HG03139 (cell line): Measurements from ENCODE around the gene CNOT6.
A peak's percentile ranks its signal among the peaks of the same experiment; 100 is the strongest.
"Not testable (repeated sequence)": the region's sequence is repeated elsewhere in the genome, so short reads cannot be mapped to it uniquely, and the experiment has no call there.

Experiments
- ATAC-seq: cut with Tn5 transposase; IDR thresholded peaks from one replicate; pipeline ENCODE4 v1.9.1; 2021; ENCODE audit not compliant: unreplicated experiment

The CNOT6 gene

GRCh38 chr5:180515974-180516373 lies 21.8 kb downstream of the CNOT6 start:
- ATAC-seq: not testable (repeated sequence)

DNA sequence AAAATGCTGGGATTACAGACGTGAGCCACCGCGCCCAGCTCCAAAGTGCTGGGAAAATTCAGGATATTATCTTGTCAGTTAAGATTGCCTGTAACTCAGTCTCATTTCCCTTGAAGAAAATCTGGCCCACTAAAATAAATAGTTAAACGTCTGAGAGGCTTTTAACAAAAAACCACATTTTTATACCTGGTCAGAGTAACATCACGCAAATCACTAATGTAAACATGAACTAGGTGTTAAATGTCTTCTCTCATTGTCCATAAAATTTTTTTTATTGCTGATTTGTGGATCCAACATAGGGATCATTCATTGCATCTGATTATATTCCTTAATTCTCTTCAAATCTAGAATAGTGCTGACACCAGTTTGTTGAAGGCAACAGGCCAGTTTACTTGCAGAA lies 22.3 kb downstream of the CNOT6 start:
- ATAC-seq: no peak

- ATAC-seq: no peak
These were observed 24.9 kb downstream of the CNOT6 start for GRCh38 chr5:180519098-180519497.

- ATAC-seq: no peak
These were observed 26.9 kb downstream of the CNOT6 start for GRCh38 chr5:180521101-180521500.

- no peak for ATAC-seq
These were observed 27.4 kb downstream of the CNOT6 start for GRCh38 chr5:180521591-180521990.

GRCh38 chr5:180522330-180522729 lies 28.2 kb downstream of the CNOT6 start:
- no peak for ATAC-seq

DNA sequence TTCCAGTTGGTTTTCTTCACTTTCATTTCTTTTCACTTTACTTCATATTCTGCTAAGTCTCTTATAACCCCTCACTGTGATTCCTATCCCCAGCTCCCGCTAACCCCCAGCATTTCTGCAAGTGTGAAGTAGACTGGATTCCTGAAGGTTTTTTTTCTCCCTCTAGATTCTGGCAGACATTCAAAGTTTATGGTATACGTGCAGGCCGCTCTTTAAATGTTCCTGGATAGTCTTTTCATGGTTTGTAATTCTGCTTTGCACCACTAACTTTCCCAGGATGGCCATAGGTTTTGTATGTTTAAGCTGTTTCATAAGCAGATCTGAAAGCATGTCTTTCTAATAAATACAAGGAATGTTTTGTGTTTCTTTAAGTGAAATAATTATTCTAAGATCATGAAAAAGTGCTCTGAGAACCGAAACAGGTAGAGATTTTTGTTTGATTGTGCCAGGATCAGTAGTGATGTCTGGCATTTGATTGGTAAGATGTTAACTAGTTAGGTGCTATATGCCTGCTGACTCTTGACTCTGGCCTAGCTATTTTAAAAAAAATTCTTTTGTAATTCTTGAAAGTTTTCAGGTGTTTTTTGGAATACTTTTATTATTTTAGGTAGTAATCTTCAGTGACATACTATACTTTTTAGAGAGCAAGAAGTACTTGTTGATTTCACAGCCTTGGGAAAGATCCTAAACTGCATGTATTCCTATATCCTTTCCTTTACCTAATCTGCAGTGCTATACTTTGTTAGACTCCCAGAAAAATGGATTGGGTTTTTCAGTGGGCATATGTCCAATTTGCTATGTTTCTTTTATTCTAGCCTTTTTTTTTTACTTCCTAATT lies 29.7 kb downstream of the CNOT6 start:
- no peak for ATAC-seq

GRCh38 chr5:180525399-180525798 lies 31.2 kb downstream of the CNOT6 start:
- no peak for ATAC-seq

- no peak for ATAC-seq
These were observed 32.1 kb downstream of the CNOT6 start for GRCh38 chr5:180526269-180526668.

DNA sequence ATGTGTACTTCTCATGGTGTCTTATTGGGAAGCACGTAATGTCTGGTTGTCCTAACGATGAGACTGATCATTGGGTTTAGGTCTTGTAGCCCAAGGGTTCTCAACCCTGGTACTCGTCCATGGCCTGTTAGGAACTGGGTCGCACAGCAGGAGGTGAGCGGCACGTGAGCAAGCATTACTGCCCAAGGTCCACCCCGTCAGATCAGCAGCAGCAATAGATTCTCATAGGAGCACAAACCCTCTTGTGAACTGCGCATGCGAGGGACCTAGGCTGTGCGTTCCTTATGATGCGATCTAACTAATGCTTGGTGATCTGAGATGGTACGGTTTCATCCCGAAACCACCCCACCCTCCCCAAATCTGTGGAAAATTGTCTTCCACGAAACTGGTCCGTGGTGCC lies 33.5 kb downstream of the CNOT6 start:
- no peak for ATAC-seq

DNA sequence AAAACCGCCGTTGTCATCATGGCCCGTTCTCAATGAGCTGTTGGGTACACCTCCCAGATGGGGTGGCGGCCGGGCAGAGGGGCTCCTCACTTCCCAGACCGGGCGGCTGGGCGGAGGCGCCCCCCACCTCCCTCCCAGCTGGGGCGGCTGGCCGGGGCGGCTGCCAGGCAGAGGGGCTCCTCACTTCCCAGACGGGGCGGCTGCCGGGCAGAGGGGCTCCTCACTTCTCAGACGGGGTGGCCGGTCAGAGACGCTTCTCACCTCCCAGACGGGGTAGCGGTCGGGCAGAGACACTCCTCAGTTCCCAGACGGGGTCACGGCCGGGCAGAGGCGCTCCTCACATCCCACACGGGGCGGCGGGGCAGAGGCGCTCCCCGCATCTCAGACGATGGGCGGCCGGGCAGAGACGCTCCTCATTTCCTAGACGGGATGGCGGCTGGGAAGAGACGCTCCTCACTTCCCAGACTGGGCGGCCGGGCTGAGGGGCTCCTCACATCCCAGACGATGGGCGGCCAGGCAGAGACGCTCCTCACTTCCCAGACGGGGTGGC lies 36.9 kb downstream of the CNOT6 start:
- ATAC-seq: not testable (repeated sequence)

DNA sequence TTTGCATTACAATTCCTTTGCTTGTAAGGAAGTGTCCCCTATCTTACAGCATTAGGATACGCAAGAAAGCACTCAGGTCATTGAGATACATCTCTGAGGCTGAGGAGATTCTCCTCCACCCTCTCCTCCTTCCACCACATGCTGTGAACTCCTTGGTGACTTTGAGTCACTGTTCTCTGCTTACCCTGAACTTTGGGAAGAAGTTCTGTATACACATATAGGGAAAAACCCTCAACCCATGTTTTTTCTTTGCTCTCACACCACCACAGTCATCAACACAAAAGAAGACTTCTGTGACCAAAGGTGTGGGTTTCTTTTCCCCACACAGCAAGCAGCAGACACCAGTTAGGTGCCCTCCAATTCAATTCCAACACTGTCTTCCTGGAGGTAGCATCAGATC lies 38.1 kb downstream of the CNOT6 start:
- no peak for ATAC-seq

DNA sequence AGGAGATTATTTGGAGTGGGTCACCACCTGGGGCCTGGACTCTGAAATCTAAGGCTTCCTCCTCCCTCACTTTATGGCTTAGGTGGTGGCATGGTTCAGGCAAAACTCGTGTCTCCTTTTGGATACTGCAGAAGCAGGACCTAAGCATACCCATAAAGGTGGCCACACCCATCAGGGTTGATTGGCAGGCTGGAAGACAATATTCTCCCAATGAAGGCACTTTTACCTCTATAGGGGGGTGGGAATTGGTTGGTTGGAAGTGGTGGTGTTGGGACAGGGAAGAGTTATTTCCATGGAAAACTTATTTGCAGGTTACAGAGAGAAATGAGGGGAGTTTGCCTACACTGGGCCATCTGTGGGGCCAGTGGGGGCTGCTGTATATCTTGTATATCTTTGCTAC lies 39.7 kb downstream of the CNOT6 start:
- no peak for ATAC-seq

GRCh38 chr5:180535573-180535972 lies 41.4 kb downstream of the CNOT6 start:
- no peak for ATAC-seq

GRCh38 chr5:180540050-180540694 lies 46.0 kb downstream of the CNOT6 start:
- ATAC-seq: peak; percentile 73

GRCh38 chr5:180541710-180542109 lies 47.5 kb downstream of the CNOT6 start:
- no peak for ATAC-seq

DNA sequence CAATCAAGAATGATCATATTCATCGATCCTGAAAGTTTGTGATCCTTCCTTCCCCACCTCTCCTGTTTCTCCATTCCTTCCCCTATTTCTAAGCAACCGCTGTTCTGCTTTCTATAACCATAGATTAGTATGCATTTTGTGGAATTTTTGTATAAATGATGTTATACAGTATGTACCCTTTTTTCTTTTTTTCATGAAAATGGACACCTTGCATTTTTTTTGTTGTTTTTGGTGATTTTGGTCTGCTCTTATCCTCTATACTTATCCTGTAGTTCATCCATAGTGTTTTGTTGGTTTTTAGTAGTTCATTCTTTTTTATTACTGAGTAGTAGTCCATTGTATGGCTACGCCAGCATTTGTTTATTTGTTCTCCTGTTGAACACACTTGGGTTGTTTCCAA lies 51.1 kb downstream of the CNOT6 start:
- ATAC-seq: no peak

DNA sequence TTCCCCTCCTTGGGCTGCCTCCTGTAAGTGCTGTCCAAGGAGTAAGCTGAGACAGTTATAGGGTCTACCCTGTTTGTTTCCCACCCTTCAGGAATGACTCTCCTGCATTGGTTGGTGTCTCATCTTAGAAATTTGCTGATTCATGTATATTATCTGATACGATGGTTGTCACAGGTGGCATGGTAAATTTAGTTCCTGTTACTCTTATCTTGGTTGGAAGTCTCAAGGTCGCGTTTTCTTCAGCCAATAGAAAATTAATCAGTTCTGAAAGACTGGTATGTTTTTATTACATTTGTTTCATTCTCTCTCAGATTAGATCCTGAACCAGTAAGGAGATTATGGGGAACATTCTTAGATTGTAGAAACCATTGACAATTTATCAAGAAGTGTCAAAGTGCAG lies 54.4 kb downstream of the CNOT6 start:
- no peak for ATAC-seq

GRCh38 chr5:180553530-180553929 lies 59.4 kb downstream of the CNOT6 start:
- no peak for ATAC-seq

DNA sequence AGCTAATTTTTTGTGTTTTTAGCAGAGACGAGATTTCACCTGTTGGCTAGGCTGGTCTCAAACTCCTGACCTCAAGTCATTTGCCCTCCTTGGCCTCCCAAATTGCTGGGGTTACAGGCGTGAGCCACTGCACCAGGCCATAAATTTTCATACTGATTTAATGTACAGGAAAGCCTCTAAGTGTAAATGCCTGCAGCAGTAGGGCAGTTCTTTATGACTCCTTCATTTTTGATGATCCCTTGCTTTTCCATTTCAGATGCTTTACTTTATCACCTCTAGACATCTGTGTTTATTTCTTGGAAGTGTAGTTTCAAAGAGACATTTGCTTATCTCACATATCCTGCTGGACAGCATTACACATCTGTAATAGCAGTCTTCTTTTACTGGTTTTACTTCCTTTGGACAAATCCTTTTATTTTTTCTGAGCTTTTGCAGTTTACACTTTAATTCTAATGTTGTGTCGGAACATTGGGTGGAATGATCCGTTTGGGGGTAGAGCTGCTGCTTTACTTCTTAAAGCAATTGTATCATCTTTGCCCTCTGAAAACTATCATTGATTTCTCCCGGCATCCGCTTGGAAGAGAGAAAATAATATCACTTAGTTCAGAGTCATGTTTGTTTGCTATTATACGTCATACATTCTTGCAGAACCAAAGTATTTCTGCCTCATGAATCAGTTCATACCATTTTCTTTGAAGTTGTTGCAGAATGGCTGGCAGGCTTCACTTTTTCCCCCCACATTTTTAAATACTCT lies 61.2 kb downstream of the CNOT6 start:
- no peak for ATAC-seq

- ATAC-seq: no peak
These were observed 63.1 kb downstream of the CNOT6 start for GRCh38 chr5:180557217-180557809.
